IMR-90 (cell line): Measurements from ENCODE around the gene CUTC. TPM values are rescaled to one million over a fixed set of nuclear protein-coding genes. Genes with fewer than 3 reads are reported as not detected.

Experiments used
- ATAC-seq: fragments of 200-7000 bp; cut with Tn5 transposase; 2 replicates; pipeline ENCODE4 v1.9.1; 2020; ENCODE audit warnings: low read depth, mild to moderate bottlenecking, moderate library complexity
- BruUV-seq: library from RNA; stranded (reverse); fragments of 400-500 nt; replicated peaks from 2 replicates; lab custom pipeline; 2021; lab: Mats Ljungman, UMichigan
- CTCF ChIA-PET: fragments of 300-600 bp; formaldehyde crosslinking; extraction: SDS; loops from one replicate; lab custom pipeline; 2021; ENCODE audit warnings: antibody characterized with exemption; lab: Yijun Ruan, JAX
- POLR2A ChIA-PET: fragments of 300-600 bp; sonication (Branson Sonifier 250); formaldehyde crosslinking; loops from one replicate; lab custom pipeline; 2022; ENCODE audit warnings: antibody characterized with exemption; ENCODE audit not compliant: unreplicated experiment; lab: Charles Lee
- DNase-seq: peaks from one replicate; pipeline ENCODE4 v3.0.0; 2013
- H2AFZ ChIP-seq: replicated peaks from 2 replicates; pipeline ENCODE3; 2013; ENCODE audit warnings: low read length, mild to moderate bottlenecking; ENCODE audit not compliant: poor library complexity
- H2AK5ac ChIP-seq: 2 replicates; pipeline ENCODE4 v1.6.1; 2013; ENCODE audit warnings: low read depth, low read length, inconsistent platforms
- H2AK9ac ChIP-seq: replicated peaks from 2 replicates; pipeline ENCODE3; 2013; ENCODE audit warnings: mild to moderate bottlenecking, low read depth, low read length, moderate library complexity; ENCODE audit not compliant: poor library complexity
- H2BK120ac ChIP-seq: 2 replicates; pipeline ENCODE4 v1.6.1; 2013; ENCODE audit warnings: low read depth, low read length, inconsistent platforms
- H2BK15ac ChIP-seq: 3 replicates; pipeline ENCODE4 v1.6.1; 2013; ENCODE audit warnings: low read depth, low read length, inconsistent platforms
- H2BK20ac ChIP-seq: 2 replicates; pipeline ENCODE4 v1.6.1; 2013; ENCODE audit warnings: low read depth, mild to moderate bottlenecking, inconsistent platforms, low read length, moderate library complexity
- H2BK5ac ChIP-seq: 2 replicates; pipeline ENCODE4 v1.6.1; 2013; ENCODE audit warnings: mild to moderate bottlenecking, low read depth, low read length, inconsistent platforms; ENCODE audit not compliant: poor library complexity, severe bottlenecking
- H3K14ac ChIP-seq: replicated peaks from 2 replicates; pipeline ENCODE4 v1.6.1; 2013; ENCODE audit warnings: low read depth, low read length, inconsistent platforms
- H3K18ac ChIP-seq: 2 replicates; pipeline ENCODE4 v1.6.1; 2013; ENCODE audit warnings: low read depth, low read length, control low read depth
- H3K23ac ChIP-seq: 2 replicates; pipeline ENCODE4 v1.6.1; 2013; ENCODE audit warnings: low read depth, low read length, inconsistent platforms
- H3K27ac ChIP-seq: 2 replicates; pipeline ENCODE4 v1.5.1; 2013; ENCODE audit warnings: mild to moderate bottlenecking, control low read depth, low read length; ENCODE audit not compliant: insufficient read depth
- H3K27me3 ChIP-seq: 2 replicates; pipeline ENCODE4 v1.6.1; 2013; ENCODE audit warnings: low read length; ENCODE audit not compliant: control insufficient read depth, insufficient read depth
- H3K36me3 ChIP-seq: 2 replicates; pipeline ENCODE4 v1.6.1; 2013; ENCODE audit warnings: low read length, mixed read lengths; ENCODE audit not compliant: control insufficient read depth, insufficient read depth
- H3K4ac ChIP-seq: 2 replicates; pipeline ENCODE4 v1.6.1; 2013; ENCODE audit warnings: low read depth, low read length, inconsistent platforms
- H3K4me1 ChIP-seq: 2 replicates; pipeline ENCODE4 v1.6.1; 2013; ENCODE audit warnings: low read length, mixed read lengths; ENCODE audit not compliant: control insufficient read depth, insufficient read depth
- H3K4me2 ChIP-seq: 2 replicates; pipeline ENCODE4 v1.6.1; 2013; ENCODE audit warnings: low read depth, mild to moderate bottlenecking, control low read depth, low read length, moderate library complexity
- H3K4me3 ChIP-seq: 2 replicates; pipeline ENCODE4 v1.5.1; 2013; ENCODE audit warnings: low read depth, mild to moderate bottlenecking, control low read depth, low read length, moderate library complexity; ENCODE audit not compliant: insufficient read depth
- H3K56ac ChIP-seq: 2 replicates; pipeline ENCODE4 v1.6.1; 2013; ENCODE audit warnings: low read length, inconsistent platforms; ENCODE audit not compliant: insufficient read depth; ENCODE audit errors: extremely low read depth
- H3K79me1 ChIP-seq, 2 experiments: 2 replicates each; pipeline ENCODE4 v1.6.1; 2013; ENCODE audit warnings: low read length in 2 of 2, inconsistent platforms in 1 of 2, low read depth in 1 of 2
- H3K9ac ChIP-seq: 2 replicates; pipeline ENCODE4 v1.6.1; 2013; ENCODE audit warnings: low read depth, low read length, control low read depth
- H3K9me1 ChIP-seq: 2 replicates; pipeline ENCODE4 v1.6.1; 2013; ENCODE audit warnings: low read length, inconsistent platforms; ENCODE audit not compliant: insufficient read depth
- H3K9me3 ChIP-seq: 2 replicates; pipeline ENCODE4 v1.6.1; 2013; ENCODE audit warnings: low read length; ENCODE audit not compliant: control insufficient read depth, insufficient read depth
- H4K20me1 ChIP-seq: 2 replicates; pipeline ENCODE4 v1.6.1; 2013; ENCODE audit warnings: low read length, inconsistent platforms; ENCODE audit not compliant: insufficient read depth
- H4K5ac ChIP-seq: 2 replicates; pipeline ENCODE4 v1.6.1; 2013; ENCODE audit warnings: mild to moderate bottlenecking, low read depth, low read length, control low read depth
- H4K8ac ChIP-seq, 2 experiments: 2 replicates each; pipeline ENCODE4 v1.6.1; 2013; ENCODE audit warnings: low read depth in 2 of 2, low read length in 2 of 2, control low read depth in 1 of 2, inconsistent platforms in 1 of 2
- H4K91ac ChIP-seq: 2 replicates; pipeline ENCODE4 v1.6.1; 2013; ENCODE audit warnings: low read depth, low read length, inconsistent platforms; ENCODE audit not compliant: insufficient read depth
- FOS ChIP-seq: fragments of 150-350 bp; IDR thresholded peaks from 2 replicates; pipeline ENCODE4 v1.6.1; 2016; ENCODE audit warnings: low read depth, low read length
- MAFK ChIP-seq: IDR thresholded peaks from 2 replicates; pipeline ENCODE4 v1.6.1; 2012; ENCODE audit warnings: low read depth, low read length, improper control_type of control experiment
- WGBS, 2 experiments: methylation state at CpG; one replicate each; pipeline versions ENCODE4 v1.1.5 to v1.1.7; 2013; ENCODE audit warnings: missing lambda C conversion rate in 2 of 2; ENCODE audit not compliant: insufficient read length in 1 of 2; ENCODE audit errors: extremely low coverage in 2 of 2; 5-methylcytosine and 5-hydroxymethylcytosine counted together
- dilution Hi-C: fragments of 300-500 bp; cut with HindIII; formaldehyde crosslinking; loops from one replicate; pipeline ENCODE4 v1.14.3; 2018; ENCODE audit warnings: low sequenced_read_pairs; ENCODE audit not compliant: unreplicated experiment
- in situ Hi-C: fragments of 300-500 bp; cut with MboI; formaldehyde crosslinking; loops from 3 replicates; pipeline ENCODE4 v1.14.3; 2019; ENCODE audit warnings: low sequenced_read_pairs, inconsistent platforms, mixed read lengths
- intact Hi-C: fragments of 100-400 bp; cut with micrococcal nuclease; formaldehyde crosslinking; loops from 2 replicates; pipeline ENCODE4 v1.10.0; 2022
- polyA plus RNA-seq, 3 experiments: library from polyadenylated mRNA; depleted of rRNA; stranded (reverse); fragments of >200 nt; gene quantifications; 2 replicates each; pipeline ENCODE4 v1.2.3, GENCODE V29; 2012; ENCODE audit warnings: low replicate concordance in 1 of 3
- total RNA-seq: library from RNA; depleted of rRNA; stranded (reverse); fragments of >200 nt; gene quantifications from 2 replicates; pipeline ENCODE4 v1.2.3, GENCODE V29; 2012

Gene CUTC
- total and polyA plus RNA-seq, 2 of the 4 experiments (the other 2 are of a cell fraction), result 7.0 to 10.2 TPM

- in situ Hi-C loops, result no loop called here
- POLR2A ChIA-PET, result no interaction called here
- dilution Hi-C loops, result no loop called here
These were observed 61.8 kb downstream of the CUTC start for GRCh38 chr10:99793819-99794218.

More at GRCh38 chr10:99793819-99794218, 61.8 kb downstream of the CUTC start:
- WGBS, 2 experiments, result no CpG with 5 or more reads among the region's 4 CpGs
- Histone ChIP-seq H3K36me3 (no peaks in the 10 kb centered on the region), H2AK9ac (no peak overlapping the region), H2AFZ (no peak overlapping the region), H4K91ac (no peak overlapping the region), H2BK5ac (no peak overlapping the region), H3K23ac (no peak overlapping the region), H4K5ac (no peak overlapping the region), H3K4me2 (no peak overlapping the region), H3K18ac (no peak overlapping the region), H2BK20ac (no peak overlapping the region), H4K20me1 (no peaks in the 10 kb centered on the region), H3K9me3 (no peaks in the 10 kb centered on the region), H3K79me1 (no peaks in the 10 kb centered on the region), H3K27me3 (no peaks in the 10 kb centered on the region), H3K9ac (no peak overlapping the region), H3K4me1 (peaks cover 2% of the 10 kb centered on the region; the same call in 1 of the 2 replicates), H3K4me3 (no peak overlapping the region), H3K4ac (no peak overlapping the region), H3K9me1 (0 out of 2 replicates have a peak, but pooled peaks cover 3% of the 10 kb centered on the region), H4K8ac (no peak overlapping the region), H2BK120ac (no peak overlapping the region), H3K56ac (no peak overlapping the region), H2BK15ac (no peak overlapping the region), H2AK5ac (no peak overlapping the region), H3K27ac (no peak overlapping the region), H3K14ac (no peak overlapping the region)
- DNase-seq, result no peak
- CTCF ChIA-PET, result no interaction called here
- BruUV-seq, result no TSS peak
- no peak for ATAC-seq
- intact Hi-C loops, result no loop called here
- TF ChIP-seq FOS (no peak), MAFK (peak; percentile 35)
